CD14-positive monocyte (primary cell): ENCODE results near the gene HCCS. TPM values are rescaled to one million over a fixed set of nuclear protein-coding genes. Genes with fewer than 3 reads are reported as not detected.

ENCODE experiments used
- DNase-seq, 3 donors: peaks; one replicate each; pipeline ENCODE4 v3.0.0-alpha.2; 2011 to 2022
- H2AFZ ChIP-seq: 2 replicates; pipeline ENCODE4 v1.6.0; 2012; ENCODE audit warnings: mild to moderate bottlenecking, low read depth, low read length, inconsistent platforms; ENCODE audit not compliant: insufficient read depth, poor library complexity, severe bottlenecking
- H3K27ac ChIP-seq, 2 donors: 1 replicate in 1 of 2; 2 replicates in 1 of 2; pipeline ENCODE4 v1.5.1; 2012 to 2013; ENCODE audit warnings: low read length in 2 of 2, control low read depth in 1 of 2, inconsistent platforms in 1 of 2, low read depth in 1 of 2, mild to moderate bottlenecking in 1 of 2
- H3K27me3 ChIP-seq, 2 donors: one replicate each; pipeline versions ENCODE4 v1.6.0 to v1.6.1; 2011 to 2013; ENCODE audit warnings: low read length in 2 of 2; ENCODE audit not compliant: control insufficient read depth in 2 of 2, insufficient read depth in 2 of 2
- H3K36me3 ChIP-seq, 2 donors: replicated peaks in 1 of 2; 1 replicate in 1 of 2; 2 replicates in 1 of 2; pipeline versions ENCODE4 v1.5.1 to v1.6.1; 2012 to 2013; ENCODE audit warnings: low read length in 2 of 2, control low read depth in 1 of 2, inconsistent platforms in 1 of 2, mild to moderate bottlenecking in 1 of 2; ENCODE audit not compliant: insufficient read depth in 2 of 2, control insufficient read depth in 1 of 2
- H3K4me1 ChIP-seq, 2 donors: 1 replicate in 1 of 2; 2 replicates in 1 of 2; pipeline versions ENCODE4 v1.5.1 to v1.6.1; 2012 to 2013; ENCODE audit warnings: low read length in 2 of 2, control low read depth in 1 of 2, inconsistent platforms in 1 of 2, mild to moderate bottlenecking in 1 of 2, moderate library complexity in 1 of 2; ENCODE audit not compliant: insufficient read depth in 2 of 2, control insufficient read depth in 1 of 2
- H3K4me2 ChIP-seq: replicated peaks from 2 replicates; pipeline ENCODE3; 2012; ENCODE audit warnings: low read length, moderate library complexity, mild to moderate bottlenecking; ENCODE audit not compliant: poor library complexity, severe bottlenecking; ENCODE audit errors: extremely low read depth
- H3K4me3 ChIP-seq, 3 experiments: fragments of 200-600 bp in 1 of 3; sonication (generic) in 1 of 3; replicated peaks in 1 of 3; 1 replicate in 2 of 3; 2 replicates in 1 of 3; pipeline ENCODE4 v1.5.1; 2011 to 2013; ENCODE audit warnings: low read length in 3 of 3, mild to moderate bottlenecking in 3 of 3, control low read depth in 2 of 3, low read depth in 2 of 3, inconsistent platforms in 1 of 3, moderate library complexity in 1 of 3
- H3K79me2 ChIP-seq: 2 replicates; pipeline ENCODE4 v1.6.0; 2012; ENCODE audit warnings: mild to moderate bottlenecking, control low read depth, inconsistent platforms, low read length, moderate library complexity; ENCODE audit not compliant: insufficient read depth
- H3K9ac ChIP-seq: 2 replicates; pipeline ENCODE4 v1.6.0; 2017; ENCODE audit warnings: low read length, mild to moderate bottlenecking; ENCODE audit not compliant: insufficient read depth, poor library complexity, severe bottlenecking
- H3K9me3 ChIP-seq, 2 donors: replicated peaks in 1 of 2; 1 replicate in 1 of 2; 2 replicates in 1 of 2; pipeline versions ENCODE4 v1.5.1 to v1.6.1; 2012 to 2013; ENCODE audit warnings: low read length in 2 of 2, control low read depth in 1 of 2; ENCODE audit not compliant: control insufficient read depth in 1 of 2, insufficient read depth in 1 of 2
- H4K20me1 ChIP-seq: 2 replicates; pipeline ENCODE4 v1.6.0; 2012; ENCODE audit warnings: mild to moderate bottlenecking, low read length, control low read depth, moderate library complexity; ENCODE audit not compliant: insufficient read depth
- H3K27ac Mint-ChIP-seq, 7 donors: one replicate each; pipeline ENCODE4 v1.8.0; 2020; ENCODE audit warnings: mild to moderate bottlenecking in 7 of 7, mixed read lengths in 7 of 7, moderate library complexity in 6 of 7, inconsistent platforms in 2 of 7
- H3K27me3 Mint-ChIP-seq, 3 donors: one replicate each; pipeline ENCODE4 v1.8.0; 2021 to 2022; ENCODE audit warnings: low read depth in 3 of 3, mild to moderate bottlenecking in 3 of 3, mixed read lengths in 3 of 3, moderate library complexity in 3 of 3, inconsistent platforms in 1 of 3
- H3K36me3 Mint-ChIP-seq, 2 donors: one replicate each; pipeline ENCODE4 v1.8.0; 2020; ENCODE audit warnings: mixed read lengths in 2 of 2, inconsistent platforms in 1 of 2, mild to moderate bottlenecking in 1 of 2
- H3K4me1 Mint-ChIP-seq: one replicate; pipeline ENCODE4 v1.8.0; 2020; ENCODE audit warnings: mild to moderate bottlenecking, mixed read lengths
- H3K4me3 Mint-ChIP-seq, 2 donors: one replicate each; pipeline ENCODE4 v1.8.0; 2020; ENCODE audit warnings: mild to moderate bottlenecking in 2 of 2, mixed read lengths in 2 of 2, moderate library complexity in 1 of 2
- H3K9me3 Mint-ChIP-seq, 7 donors: one replicate each; pipeline ENCODE4 v1.8.0; 2020 to 2022; ENCODE audit warnings: mixed read lengths in 7 of 7, mild to moderate bottlenecking in 6 of 7, moderate library complexity in 6 of 7, inconsistent platforms in 2 of 7
- WGBS: methylation state at CpG from one replicate; pipeline ENCODE4 v1.1.5; 2013; ENCODE audit warnings: missing lambda C conversion rate; ENCODE audit not compliant: insufficient coverage; 5-methylcytosine and 5-hydroxymethylcytosine counted together
- intact Hi-C, 2 donors: fragments of 100-400 bp; cut with micrococcal nuclease; formaldehyde crosslinking; loops; one replicate each; pipeline versions ENCODE4 v1.15.0 to v1.15.1; 2023
- polyA plus RNA-seq, 3 donors: library from polyadenylated mRNA; depleted of rRNA in 1 of 3; unstranded in 2 of 3; stranded (reverse) in 1 of 3; fragments of 300-500 nt in 2 of 3; fragments of >200 nt in 1 of 3; fragmentation: Illumina TruSeq in 2 of 3; gene quantifications; 1 replicate in 2 of 3; 2 replicates in 1 of 3; pipeline ENCODE4 v1.2.3, GENCODE V29; 2012 to 2021
- TF ChIP-seq, protein P1 (sequence below): fragments of 200-600 bp; IDR thresholded peaks from one replicate; pipeline ENCODE4 v1.8.0; 2022; ENCODE audit warnings: antibody characterized with exemption, mild to moderate bottlenecking

HCCS gene
- polyA plus RNA-seq, 3 donors, result 15.2 to 52.2 (median 38.9) TPM

DNA sequence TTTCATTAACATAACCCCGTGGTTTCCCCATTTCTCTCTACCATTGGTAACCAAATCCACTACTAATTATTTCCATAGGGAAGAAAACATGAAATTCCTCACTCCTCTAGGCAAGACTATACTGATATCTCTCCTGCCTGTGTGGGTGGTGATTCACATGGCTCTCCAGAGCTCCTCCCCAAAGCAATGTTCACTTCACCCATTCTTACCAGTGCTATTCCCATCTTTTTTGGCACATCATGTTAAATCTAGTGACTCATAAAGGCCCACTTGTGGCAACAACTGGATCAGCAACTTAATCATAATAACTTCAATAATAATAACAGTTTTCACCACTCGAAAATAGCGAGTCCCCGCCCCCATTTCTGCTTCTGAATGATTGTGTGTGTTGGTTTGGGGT lies 6.1 kb upstream of the HCCS start:
- H3K9me3 ChIP-seq, result no peaks in the 10 kb centered on the region
- H2AFZ ChIP-seq, result no peak overlapping the region
- H3K4me2 ChIP-seq, result no peak overlapping the region
- no peaks in the 10 kb centered on the region for H3K4me1 ChIP-seq
- no peak overlapping the region for H3K27ac ChIP-seq
- H3K36me3 Mint-ChIP-seq, result no peaks in the 10 kb centered on the region
- H3K9me3 Mint-ChIP-seq, result peaks cover 0 to 3% (median under 1%) of the 10 kb centered on the region in 7 donors
- DNase-seq, result no peak
- no peaks in the 10 kb centered on the region for H4K20me1 ChIP-seq
- peaks cover 2% of the 10 kb centered on the region for H3K4me1 Mint-ChIP-seq
- no peaks in the 10 kb centered on the region for H3K27me3 ChIP-seq
- no peaks in the 10 kb centered on the region for H3K79me2 ChIP-seq
- no peaks in the 10 kb centered on the region for H3K36me3 ChIP-seq
- H3K9ac ChIP-seq, result no peak overlapping the region
- intact Hi-C loops, result no loop called here
- no peak overlapping the region for H3K27ac Mint-ChIP-seq
- H3K4me3 Mint-ChIP-seq, result no peak overlapping the region
- no peaks in the 10 kb centered on the region for H3K27me3 Mint-ChIP-seq
- TF ChIP-seq, protein P1, sequence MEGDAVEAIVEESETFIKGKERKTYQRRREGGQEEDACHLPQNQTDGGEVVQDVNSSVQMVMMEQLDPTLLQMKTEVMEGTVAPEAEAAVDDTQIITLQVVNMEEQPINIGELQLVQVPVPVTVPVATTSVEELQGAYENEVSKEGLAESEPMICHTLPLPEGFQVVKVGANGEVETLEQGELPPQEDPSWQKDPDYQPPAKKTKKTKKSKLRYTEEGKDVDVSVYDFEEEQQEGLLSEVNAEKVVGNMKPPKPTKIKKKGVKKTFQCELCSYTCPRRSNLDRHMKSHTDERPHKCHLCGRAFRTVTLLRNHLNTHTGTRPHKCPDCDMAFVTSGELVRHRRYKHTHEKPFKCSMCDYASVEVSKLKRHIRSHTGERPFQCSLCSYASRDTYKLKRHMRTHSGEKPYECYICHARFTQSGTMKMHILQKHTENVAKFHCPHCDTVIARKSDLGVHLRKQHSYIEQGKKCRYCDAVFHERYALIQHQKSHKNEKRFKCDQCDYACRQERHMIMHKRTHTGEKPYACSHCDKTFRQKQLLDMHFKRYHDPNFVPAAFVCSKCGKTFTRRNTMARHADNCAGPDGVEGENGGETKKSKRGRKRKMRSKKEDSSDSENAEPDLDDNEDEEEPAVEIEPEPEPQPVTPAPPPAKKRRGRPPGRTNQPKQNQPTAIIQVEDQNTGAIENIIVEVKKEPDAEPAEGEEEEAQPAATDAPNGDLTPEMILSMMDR, result no peak
- H3K4me3 ChIP-seq, result no peak overlapping the region
- WGBS, result no CpG with 5 or more reads among the region's 4 CpGs

DNA sequence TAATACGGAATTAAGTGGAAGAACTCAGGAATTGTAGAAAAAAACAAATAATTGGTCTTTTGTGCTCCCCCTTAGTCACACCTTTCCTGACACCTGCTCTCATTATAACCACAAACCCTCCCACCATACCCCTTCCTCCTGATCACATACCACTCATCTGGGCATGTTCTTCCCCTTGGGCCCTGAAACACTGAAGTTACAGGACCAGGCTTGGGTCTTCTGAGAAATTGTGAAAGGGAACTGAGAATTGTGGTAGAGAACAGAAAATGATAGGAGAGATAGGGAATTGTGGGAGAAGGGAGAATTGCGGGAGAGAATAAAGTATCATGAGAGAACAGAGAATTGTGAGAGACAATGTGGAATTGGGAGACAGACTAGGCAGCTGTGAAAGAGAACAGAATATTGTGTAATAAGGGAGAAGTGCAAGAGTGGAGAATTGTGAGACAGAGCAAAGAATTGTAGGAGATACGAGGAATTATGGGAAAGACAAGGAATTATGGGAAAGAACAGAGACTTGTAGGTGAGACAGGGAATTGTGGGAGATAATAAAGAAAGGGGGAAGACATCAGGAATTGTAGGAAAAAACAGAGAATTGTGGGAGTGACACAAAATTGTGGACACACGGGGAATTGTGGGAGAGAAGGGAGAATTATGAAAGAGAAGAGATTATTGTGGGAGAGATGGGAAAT lies 2.7 kb upstream of the HCCS start:
- TF ChIP-seq, protein P1, result no peak
- Histone ChIP-seq H2AFZ (no peak overlapping the region), H3K9me3 (no peaks in the 10 kb centered on the region), H3K4me1 (peaks cover 18 to 20% of the 10 kb centered on the region in 2 donors), H3K27me3 (no peaks in the 10 kb centered on the region), H3K4me2 (no peak overlapping the region), H3K36me3 (no peaks in the 10 kb centered on the region), H3K9ac (no peak overlapping the region), H4K20me1 (no peaks in the 10 kb centered on the region), H3K4me3 (no peak overlapping the region), H3K79me2 (peaks cover 20% of the 10 kb centered on the region), H3K27ac (no peak overlapping the region)
- no peak for DNase-seq
- Mint-ChIP-seq H3K9me3 (peaks cover 0 to 7% (median 0%) of the 10 kb centered on the region in 7 donors), H3K4me3 (no peak overlapping the region), H3K27ac (no peak overlapping the region), H3K36me3 (no peaks in the 10 kb centered on the region), H3K4me1 (peaks cover 21% of the 10 kb centered on the region), H3K27me3 (peaks cover 0 to 2% (median 0%) of the 10 kb centered on the region in 3 donors)
- 87% methylated on average over 3 of the region's 4 CpGs for WGBS
- intact Hi-C loops, result no loop called here
